SW 1271 (cell line): ENCODE measurements around the gene RALGPS1.

Experiments
- DNase-seq, 2 experiments: peaks; one replicate each; lab custom pipeline; 2025; lab: John Stamatoyannopoulos, UW

RALGPS1 gene

GRCh38 chr9:127053960-127054359 is 139.4 kb downstream of the RALGPS1 start:
- no peak for DNase-seq

GRCh38 chr9:127055745-127056402 is 141.3 kb downstream of the RALGPS1 start:
- DNase-seq, result no peak

- DNase-seq, result no peak
Observed at GRCh38 chr9:127056446-127056845, 141.9 kb downstream of the RALGPS1 start.

- no peak for DNase-seq
Observed at GRCh38 chr9:127058011-127058644, 143.5 kb downstream of the RALGPS1 start.

GRCh38 chr9:127058645-127059021 is 144.1 kb downstream of the RALGPS1 start:
- no peak for DNase-seq

- DNase-seq, result no peak
Observed at GRCh38 chr9:127059030-127059429, 144.4 kb downstream of the RALGPS1 start.

GRCh38 chr9:127059765-127060361 is 145.3 kb downstream of the RALGPS1 start:
- no peak for DNase-seq

- DNase-seq, result no peak
Observed at GRCh38 chr9:127061411-127061810, 146.8 kb downstream of the RALGPS1 start.

- DNase-seq, result no peak
Observed at GRCh38 chr9:127064335-127064734, 149.8 kb downstream of the RALGPS1 start.

- DNase-seq, result peak in 1 of 2 experiments; percentile 15
Observed at GRCh38 chr9:127065592-127065991, 151.0 kb downstream of the RALGPS1 start.

- no peak for DNase-seq
Observed at GRCh38 chr9:127066060-127066850, 151.7 kb downstream of the RALGPS1 start.

- no peak for DNase-seq
Observed at GRCh38 chr9:127066851-127067136, 152.2 kb downstream of the RALGPS1 start.

GRCh38 chr9:127067603-127068220 is 153.1 kb downstream of the RALGPS1 start:
- no peak for DNase-seq

GRCh38 chr9:127074561-127075548 is 160.3 kb downstream of the RALGPS1 start:
- no peak for DNase-seq

- no peak for DNase-seq
Observed at GRCh38 chr9:127075624-127076372, 161.2 kb downstream of the RALGPS1 start.

- no peak for DNase-seq
Observed at GRCh38 chr9:127076860-127077643, 162.5 kb downstream of the RALGPS1 start.

- no peak for DNase-seq
Observed at GRCh38 chr9:127077644-127077946, 163.0 kb downstream of the RALGPS1 start.

GRCh38 chr9:127078336-127078735 is 163.8 kb downstream of the RALGPS1 start:
- DNase-seq, result no peak

GRCh38 chr9:127078988-127079387 is 164.4 kb downstream of the RALGPS1 start:
- no peak for DNase-seq
